ENCODE results near the gene DTNBP1.

- TF ChIP-seq, protein P1, sequence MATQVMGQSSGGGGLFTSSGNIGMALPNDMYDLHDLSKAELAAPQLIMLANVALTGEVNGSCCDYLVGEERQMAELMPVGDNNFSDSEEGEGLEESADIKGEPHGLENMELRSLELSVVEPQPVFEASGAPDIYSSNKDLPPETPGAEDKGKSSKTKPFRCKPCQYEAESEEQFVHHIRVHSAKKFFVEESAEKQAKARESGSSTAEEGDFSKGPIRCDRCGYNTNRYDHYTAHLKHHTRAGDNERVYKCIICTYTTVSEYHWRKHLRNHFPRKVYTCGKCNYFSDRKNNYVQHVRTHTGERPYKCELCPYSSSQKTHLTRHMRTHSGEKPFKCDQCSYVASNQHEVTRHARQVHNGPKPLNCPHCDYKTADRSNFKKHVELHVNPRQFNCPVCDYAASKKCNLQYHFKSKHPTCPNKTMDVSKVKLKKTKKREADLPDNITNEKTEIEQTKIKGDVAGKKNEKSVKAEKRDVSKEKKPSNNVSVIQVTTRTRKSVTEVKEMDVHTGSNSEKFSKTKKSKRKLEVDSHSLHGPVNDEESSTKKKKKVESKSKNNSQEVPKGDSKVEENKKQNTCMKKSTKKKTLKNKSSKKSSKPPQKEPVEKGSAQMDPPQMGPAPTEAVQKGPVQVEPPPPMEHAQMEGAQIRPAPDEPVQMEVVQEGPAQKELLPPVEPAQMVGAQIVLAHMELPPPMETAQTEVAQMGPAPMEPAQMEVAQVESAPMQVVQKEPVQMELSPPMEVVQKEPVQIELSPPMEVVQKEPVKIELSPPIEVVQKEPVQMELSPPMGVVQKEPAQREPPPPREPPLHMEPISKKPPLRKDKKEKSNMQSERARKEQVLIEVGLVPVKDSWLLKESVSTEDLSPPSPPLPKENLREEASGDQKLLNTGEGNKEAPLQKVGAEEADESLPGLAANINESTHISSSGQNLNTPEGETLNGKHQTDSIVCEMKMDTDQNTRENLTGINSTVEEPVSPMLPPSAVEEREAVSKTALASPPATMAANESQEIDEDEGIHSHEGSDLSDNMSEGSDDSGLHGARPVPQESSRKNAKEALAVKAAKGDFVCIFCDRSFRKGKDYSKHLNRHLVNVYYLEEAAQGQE (IDR thresholded peaks at IDR 0.05; ENCODE audit: insufficient read depth in 1 of 2, low read depth in 2 of 2, low read length in 2 of 2): no peak
- no peak for TF ChIP-seq POLR2AphosphoS5 (IDR thresholded peaks at IDR 0.05; ENCODE audit: low read depth, low read length)
- no peak for TF ChIP-seq TAF1 (IDR thresholded peaks at IDR 0.05; ENCODE audit: borderline replicate concordance, insufficient read depth, low read length)
- TF ChIP-seq SIN3A (IDR thresholded peaks at IDR 0.05; ENCODE audit: borderline replicate concordance, insufficient read depth, low read length): no peak
Observed at GRCh38 chr6:15626878-15627674, 35.8 kb downstream of the DTNBP1 start.

Measured in PFSK-1 (cell line).